ENCODE measurements around the gene RHBDF1.

DNA sequence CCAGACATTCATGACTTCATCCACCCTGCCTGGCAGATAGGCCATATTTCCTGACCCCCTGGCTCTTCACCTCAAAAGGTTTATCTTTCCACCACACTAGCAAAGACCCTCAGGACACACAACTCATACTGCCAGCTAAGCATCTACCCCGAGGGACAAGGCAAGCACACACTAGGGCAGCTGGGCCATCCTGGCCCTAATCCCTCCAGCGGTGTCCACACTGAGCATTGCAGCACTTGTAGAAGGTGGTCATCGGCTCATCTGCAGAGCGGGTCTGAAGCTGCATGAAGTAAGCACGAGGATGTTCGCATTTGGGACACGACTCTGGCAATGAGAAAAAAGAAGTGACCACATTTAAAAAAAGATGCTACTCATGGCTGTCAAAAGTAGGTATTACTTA is 25.2 kb downstream of the RHBDF1 start:
- TF ChIP-seq CTCF (conservative IDR thresholded peaks at IDR 0.05; ENCODE audit: low read depth, low read length), result no peak
- no peak for TF ChIP-seq EZH2 (IDR thresholded peaks at IDR 0.05; ENCODE audit: low read length, unreplicated experiment)
